ENCODE results near the gene TPO. TPM values are rescaled to one million over a fixed set of nuclear protein-coding genes. Genes with fewer than 3 reads are reported as not detected.
"Not testable (repeated sequence)": the region's sequence is repeated elsewhere in the genome, so short reads cannot be mapped to it uniquely, and the experiment has no call there.

The TPO gene
- total RNA-seq, 1 donor from 2014 or later, result not detected

DNA sequence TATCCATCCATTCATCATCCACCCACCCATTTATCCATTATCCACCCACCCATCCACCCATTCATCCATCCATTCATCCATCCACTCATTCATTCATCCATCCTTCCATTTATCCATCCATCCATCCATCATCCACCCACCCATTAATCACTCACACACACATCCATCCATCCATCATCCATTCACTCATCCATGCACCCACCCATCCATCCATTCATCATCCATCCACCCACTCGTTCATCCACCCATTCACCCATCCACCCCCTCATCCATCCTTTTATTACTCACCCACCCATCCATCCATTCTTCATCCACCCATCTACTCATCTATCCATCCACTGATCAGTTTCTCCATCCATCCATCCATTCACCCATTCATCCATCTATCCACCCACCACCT lies 8.1 kb upstream of the TPO start:
- DNase-seq (ENCODE audit: low read depth in 2 of 2), result no peak

GRCh38 chr2:1405967-1406366 lies 7.3 kb upstream of the TPO start:
- no peak for DNase-seq (ENCODE audit: low read depth in 2 of 2)

- DNase-seq (ENCODE audit: low read depth in 2 of 2), result no peak
These were observed 6.8 kb upstream of the TPO start for GRCh38 chr2:1406434-1406833.

- DNase-seq (ENCODE audit: low read depth in 2 of 2), result no peak
These were observed 5.2 kb upstream of the TPO start for GRCh38 chr2:1407950-1408675.

DNA sequence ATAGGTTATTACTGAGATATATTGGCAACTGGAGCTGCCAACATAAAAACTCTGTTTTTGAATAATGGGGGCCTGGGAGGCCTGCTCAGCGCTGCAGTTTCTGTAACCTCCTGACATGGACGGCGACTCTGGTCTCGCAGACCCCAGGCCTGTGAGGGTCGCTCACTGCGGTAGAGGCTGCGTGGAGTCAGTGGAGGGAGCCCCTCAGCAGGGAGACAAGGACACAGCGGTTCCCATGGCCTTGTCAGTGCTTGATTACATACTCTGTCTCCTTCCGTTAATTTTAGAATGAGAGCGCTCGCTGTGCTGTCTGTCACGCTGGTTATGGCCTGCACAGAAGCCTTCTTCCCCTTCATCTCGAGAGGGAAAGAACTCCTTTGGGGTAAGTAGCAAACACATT lies 858 bp downstream of the TPO start:
- DNase-seq (ENCODE audit: low read depth in 2 of 2), result no peak

- not testable (repeated sequence) for DNase-seq (ENCODE audit: low read depth in 2 of 2)
These were observed 1.6 kb downstream of the TPO start for GRCh38 chr2:1414901-1415300.

DNA sequence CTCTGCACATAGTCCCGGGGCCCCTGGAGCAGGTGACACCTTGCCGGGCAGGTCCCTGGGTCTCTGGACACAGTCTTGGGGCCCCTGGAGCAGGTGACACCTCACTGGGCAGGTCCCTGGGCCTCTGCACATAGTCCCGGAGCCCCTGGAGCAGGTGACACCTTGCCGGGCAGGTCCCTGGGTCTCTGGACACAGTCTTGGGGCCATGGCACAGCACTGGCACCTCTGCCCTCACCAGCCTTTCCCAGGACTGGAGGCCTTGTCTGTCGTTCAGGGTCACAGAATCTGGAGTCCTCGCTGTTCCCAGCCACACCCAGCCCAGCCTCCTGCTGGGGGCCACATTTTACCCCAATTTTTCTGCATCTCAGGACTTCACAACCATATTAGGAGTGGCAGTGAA lies 2.2 kb downstream of the TPO start:
- no peak for DNase-seq (ENCODE audit: low read depth in 2 of 2)

GRCh38 chr2:1418566-1418965 lies 5.3 kb downstream of the TPO start:
- no peak for DNase-seq (ENCODE audit: low read depth in 2 of 2)

DNA sequence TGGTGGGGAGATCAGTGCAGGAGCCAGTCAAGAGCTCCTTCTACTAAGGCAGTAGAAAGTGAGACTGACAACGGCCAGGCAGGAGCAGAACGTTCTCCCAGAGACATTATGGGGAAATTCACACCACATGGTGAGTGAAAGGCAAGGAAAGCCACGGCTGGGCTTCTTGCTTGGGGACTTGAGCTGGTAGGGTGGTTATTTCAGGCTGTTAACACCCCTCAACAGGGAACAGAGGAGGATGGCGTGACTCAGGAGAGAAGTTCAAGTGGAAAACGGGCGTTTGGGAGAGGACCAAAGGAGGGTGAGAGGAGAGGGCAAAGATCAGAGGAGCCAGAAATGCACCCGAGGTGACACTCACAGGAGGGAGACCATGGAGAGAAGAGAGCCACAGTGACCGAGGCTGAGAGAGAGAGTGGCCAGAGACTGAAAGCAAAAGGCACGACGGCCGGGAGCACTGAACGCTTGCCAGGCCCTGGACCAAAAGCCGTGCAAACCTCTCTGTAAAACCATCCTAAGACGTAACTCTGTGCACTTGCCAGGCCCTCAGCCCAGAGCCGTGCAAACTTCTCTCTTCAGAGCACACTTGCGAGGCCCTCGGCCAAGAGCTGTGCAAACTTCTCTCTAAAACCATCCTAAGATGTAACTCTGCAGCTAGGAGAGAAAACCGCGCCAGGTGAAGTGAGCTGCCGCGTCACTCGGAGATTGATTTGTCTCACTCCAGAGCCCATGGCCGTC lies 7.7 kb downstream of the TPO start:
- no peak for DNase-seq (ENCODE audit: low read depth in 2 of 2)

DNA sequence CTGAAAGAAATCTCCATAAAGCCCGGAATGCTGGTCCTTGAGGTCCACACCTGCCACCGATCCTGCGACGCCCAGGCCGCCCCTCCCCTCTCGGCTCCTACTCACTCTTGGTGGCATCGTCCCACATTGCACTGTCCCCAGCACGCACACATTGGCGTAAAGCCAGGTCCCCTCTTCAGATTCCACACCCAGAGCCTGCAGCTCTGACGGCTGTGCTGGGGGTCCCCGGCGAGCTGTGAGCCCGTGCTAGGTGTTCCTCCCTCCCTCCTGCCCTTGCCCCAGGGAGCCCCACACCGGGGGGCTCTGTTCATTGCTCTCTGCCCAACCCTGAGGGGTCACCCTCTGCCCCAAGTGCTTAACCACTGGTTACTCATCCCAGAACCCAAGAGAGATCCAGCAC lies 8.5 kb downstream of the TPO start:
- no peak for DNase-seq (ENCODE audit: low read depth in 2 of 2)

DNA sequence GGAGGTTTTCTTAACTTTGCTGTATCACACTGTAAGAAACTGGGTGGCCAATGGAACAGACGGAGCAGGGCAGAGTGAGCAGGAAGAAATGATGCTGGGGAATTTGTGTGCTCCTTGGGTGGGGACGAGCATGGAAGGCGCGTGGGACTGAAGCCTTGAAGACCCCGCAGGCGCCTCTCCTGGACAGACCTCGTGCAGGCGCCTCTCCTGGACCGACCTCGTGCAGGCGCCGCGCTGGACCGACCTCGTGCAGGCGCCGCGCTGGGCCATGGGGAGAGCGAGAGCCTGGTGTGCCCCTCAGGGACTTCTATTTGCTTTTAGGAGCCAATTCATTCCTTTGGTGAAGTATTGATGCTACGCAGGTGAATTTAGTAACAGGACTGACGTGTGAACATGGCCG lies 8.9 kb downstream of the TPO start:
- no peak for DNase-seq (ENCODE audit: low read depth in 2 of 2)

DNA sequence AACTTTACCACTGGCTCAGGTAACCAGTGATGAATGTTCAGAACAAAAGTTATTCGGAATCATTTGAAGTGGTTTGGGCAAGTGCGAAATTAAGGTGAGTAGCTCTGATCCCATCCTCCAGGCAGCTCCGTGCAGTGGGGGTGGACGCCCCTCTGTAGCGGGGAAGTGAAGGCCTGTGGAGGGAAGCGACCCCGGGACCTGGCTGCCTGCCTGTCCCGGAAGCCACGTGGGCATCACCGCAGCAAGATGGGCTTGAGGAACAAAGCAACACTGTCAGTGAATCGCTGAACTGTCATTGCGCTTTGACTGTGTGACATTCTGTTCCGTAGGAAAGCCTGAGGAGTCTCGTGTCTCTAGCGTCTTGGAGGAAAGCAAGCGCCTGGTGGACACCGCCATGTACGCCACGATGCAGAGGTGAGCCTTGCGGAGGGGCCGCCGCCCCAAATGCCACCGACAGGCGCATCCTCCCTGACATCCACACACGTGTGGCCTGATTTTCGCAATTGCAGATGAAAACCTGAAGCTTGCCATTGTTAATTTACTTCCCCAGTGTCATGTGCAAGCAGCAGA lies 9.5 kb downstream of the TPO start:
- DNase-seq (ENCODE audit: low read depth in 2 of 2), result no peak

DNA sequence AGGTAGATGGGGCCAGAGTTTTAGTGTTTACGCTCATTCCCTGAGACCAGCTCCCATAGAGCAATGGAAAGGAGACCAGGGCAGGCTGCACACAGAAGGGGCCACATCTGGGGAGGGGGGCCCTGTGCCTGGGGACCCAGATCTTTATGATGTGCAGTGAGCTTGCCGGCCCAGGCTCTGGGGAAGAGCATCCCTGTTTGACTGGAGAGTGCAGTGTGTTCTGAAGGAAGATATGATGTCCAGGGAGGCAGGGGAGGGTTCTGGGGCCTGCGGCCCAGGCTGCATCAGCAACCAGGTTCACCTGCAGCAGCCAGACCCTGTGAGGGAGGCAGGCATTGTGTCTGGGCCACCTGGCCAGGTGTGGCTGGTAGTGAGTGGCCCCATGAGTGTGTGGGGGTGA lies 13.8 kb downstream of the TPO start:
- no peak for DNase-seq (ENCODE audit: low read depth in 2 of 2)

DNA sequence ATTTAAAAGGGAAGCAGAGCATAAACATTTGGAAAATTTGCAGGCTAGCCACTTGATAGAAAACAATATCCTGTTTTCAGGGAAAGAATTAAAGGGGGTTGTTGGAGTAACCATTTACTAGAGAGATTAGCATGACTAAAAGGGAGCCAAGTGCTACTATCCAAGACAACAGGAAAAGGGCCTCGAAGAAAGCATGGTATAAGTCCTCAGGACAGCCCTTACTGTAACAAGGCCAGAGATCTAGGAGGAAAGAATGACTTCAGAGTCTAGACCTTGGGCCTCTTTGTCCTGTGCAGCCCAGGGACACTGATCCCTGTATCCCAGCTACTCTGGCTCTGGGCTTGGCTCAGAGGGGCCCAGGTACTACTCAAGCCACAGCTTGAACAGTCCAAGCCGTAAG lies 16.6 kb downstream of the TPO start:
- no peak for DNase-seq (ENCODE audit: low read depth in 2 of 2)

GRCh38 chr2:1430491-1430890 lies 17.2 kb downstream of the TPO start:
- DNase-seq (ENCODE audit: low read depth in 2 of 2), result no peak

- no peak for DNase-seq (ENCODE audit: low read depth in 2 of 2)
These were observed 18.7 kb downstream of the TPO start for GRCh38 chr2:1431886-1432400.

GRCh38 chr2:1432726-1433125 lies 19.5 kb downstream of the TPO start:
- no peak for DNase-seq (ENCODE audit: low read depth in 2 of 2)

- no peak for DNase-seq (ENCODE audit: low read depth in 2 of 2)
These were observed 23.1 kb downstream of the TPO start for GRCh38 chr2:1436369-1436768.

DNA sequence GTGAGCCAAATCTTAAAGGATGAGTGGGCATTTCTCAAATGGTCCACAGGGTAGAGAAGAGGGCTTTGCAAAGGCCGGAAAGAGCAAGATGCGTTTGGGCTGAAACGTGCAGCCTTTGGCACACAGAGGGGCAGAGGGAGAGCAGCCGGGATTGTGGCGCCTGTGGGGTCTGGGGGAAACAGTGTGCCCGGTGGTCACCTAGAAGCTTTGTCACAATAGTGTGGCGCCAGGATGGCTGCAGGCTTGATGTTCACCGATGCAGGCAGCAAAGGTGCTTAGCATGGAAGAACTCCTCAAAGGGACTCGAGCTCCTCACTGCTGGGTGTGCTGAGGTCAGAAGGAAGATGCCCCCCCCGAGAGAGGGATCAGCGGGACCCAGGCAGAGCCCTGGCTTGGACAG lies 23.8 kb downstream of the TPO start:
- DNase-seq (ENCODE audit: low read depth in 2 of 2), result no peak

- DNase-seq (ENCODE audit: low read depth in 2 of 2), result no peak
These were observed 24.3 kb downstream of the TPO start for GRCh38 chr2:1437537-1437936.

DNA sequence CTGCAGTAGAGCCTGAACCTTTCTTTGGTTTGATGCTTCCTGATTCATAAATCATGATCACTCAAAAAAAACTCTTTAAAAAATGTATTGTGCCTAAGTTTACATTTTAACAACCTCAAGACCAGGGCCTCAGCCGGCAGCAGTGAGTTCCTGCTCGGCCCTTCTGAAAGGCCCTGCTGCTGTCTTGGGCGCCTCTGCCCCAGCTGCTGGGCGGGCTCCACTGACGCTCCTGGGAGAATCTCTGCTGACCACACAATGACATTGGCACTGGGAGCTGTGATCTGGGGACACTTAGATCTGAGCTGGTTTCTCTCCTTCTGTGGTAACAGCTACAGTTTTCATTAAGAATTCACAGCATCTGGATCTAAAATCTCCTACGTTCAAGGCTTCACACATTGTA lies 25.7 kb downstream of the TPO start:
- no peak for DNase-seq (ENCODE audit: low read depth in 2 of 2)

DNA sequence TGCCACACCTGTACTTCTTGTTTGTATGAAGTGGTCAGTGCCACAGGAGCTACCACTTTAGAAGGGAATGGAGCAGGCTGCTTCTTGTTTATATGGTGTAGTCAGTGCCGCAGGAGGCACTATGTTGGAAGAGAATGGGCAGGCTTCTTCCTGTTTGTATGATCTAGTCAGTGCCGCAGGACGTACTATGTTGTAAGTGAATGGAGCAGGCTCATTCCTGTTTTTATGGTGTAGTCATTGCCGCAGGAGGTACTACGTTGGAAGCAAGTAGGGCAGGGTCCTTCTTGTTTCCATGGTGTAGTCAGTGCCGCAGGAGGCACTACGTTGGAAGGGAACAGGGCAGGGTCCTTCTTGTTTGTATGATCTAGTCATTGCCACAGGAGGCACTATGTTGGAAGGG lies 27.3 kb downstream of the TPO start:
- DNase-seq (ENCODE audit: low read depth in 2 of 2), result no peak

DNA sequence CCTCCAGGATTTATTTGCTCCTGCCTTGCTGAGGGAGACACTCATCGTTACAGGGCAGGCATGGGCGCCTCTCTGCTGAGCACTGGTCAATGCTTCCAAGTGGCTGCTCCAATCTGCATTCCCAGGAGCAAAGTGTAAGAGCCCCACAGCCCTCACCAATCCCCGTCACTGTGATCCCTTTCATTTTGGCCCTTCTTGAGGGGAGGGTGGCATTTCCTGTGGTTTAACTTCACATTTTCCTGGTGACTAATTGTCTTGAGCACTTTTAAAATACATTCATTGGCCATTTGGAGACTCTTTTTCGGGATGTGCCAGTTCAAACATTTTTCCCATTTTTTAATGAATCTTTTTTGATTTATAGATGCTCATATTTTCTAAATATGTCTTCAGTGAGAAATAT lies 33.0 kb downstream of the TPO start:
- DNase-seq (ENCODE audit: low read depth in 2 of 2), result no peak
